SH-SY5Y (cell line): ENCODE data around the gene TTC39A.

Source experiments
- GATA2 ChIP-seq: IDR thresholded peaks from 2 replicates; pipeline ENCODE4 v1.6.1; 2011; ENCODE audit warnings: mild to moderate bottlenecking, low read depth, low read length
- GATA3 ChIP-seq: IDR thresholded peaks from 2 replicates; pipeline ENCODE4 v1.6.1; 2011; ENCODE audit warnings: low read depth, mild to moderate bottlenecking, low read length, moderate library complexity

- TF ChIP-seq GATA3 (no peak), GATA2 (no peak)
These were observed 30.2 kb downstream of the TTC39A start for GRCh38 chr1:51299981-51300670.
